ENCODE results near the gene OOSP3.

OOSP3 gene

GRCh38 chr11:59891781-59892181 lies 13.2 kb downstream of the OOSP3 start:
- TF ChIP-seq CTCF (IDR thresholded peaks at IDR 0.05; ENCODE audit: control extremely low read depth, extremely low read depth, low read depth, missing control alignments), result no peak
- ChIA-PET CTCF (interaction anchor here (1.1 to 2.3 kb wide), 3 partner anchors 10 to 32 kb away, joined by 3 to 7 read pairs (median 3); no protein-coding TSS in a partner anchor), POLR2A (no interaction called here)
- no peak for DNase-seq (ENCODE audit: extremely low spot score)

- POLR2A ChIA-PET, result no interaction called here
- CTCF ChIA-PET, result interaction anchor here (1.3 kb wide), 1 partner anchor 30 kb away, joined by 3 read pairs; no protein-coding TSS in a partner anchor
- TF ChIP-seq CTCF (IDR thresholded peaks at IDR 0.05; ENCODE audit: control extremely low read depth, extremely low read depth, low read depth, missing control alignments), result no peak
- DNase-seq (ENCODE audit: extremely low spot score), result no peak
Measured at GRCh38 chr11:59894616-59895015, 16.0 kb downstream of the OOSP3 start.

GRCh38 chr11:59898046-59898445 lies 19.5 kb downstream of the OOSP3 start:
- CTCF ChIA-PET, result no interaction called here
- DNase-seq (ENCODE audit: extremely low spot score), result no peak
- POLR2A ChIA-PET, result no interaction called here
- no peak for TF ChIP-seq CTCF (IDR thresholded peaks at IDR 0.05; ENCODE audit: control extremely low read depth, extremely low read depth, low read depth, missing control alignments)

GRCh38 chr11:59898650-59899049 lies 20.1 kb downstream of the OOSP3 start:
- DNase-seq (ENCODE audit: extremely low spot score), result no peak
- ChIA-PET CTCF (no interaction called here), POLR2A (no interaction called here)
- no peak for TF ChIP-seq CTCF (IDR thresholded peaks at IDR 0.05; ENCODE audit: control extremely low read depth, extremely low read depth, low read depth, missing control alignments)

GRCh38 chr11:59899532-59899931 lies 20.9 kb downstream of the OOSP3 start:
- CTCF ChIA-PET, result no interaction called here
- no peak for DNase-seq (ENCODE audit: extremely low spot score)
- TF ChIP-seq CTCF (IDR thresholded peaks at IDR 0.05; ENCODE audit: control extremely low read depth, extremely low read depth, low read depth, missing control alignments), result no peak
- POLR2A ChIA-PET, result no interaction called here

GRCh38 chr11:59900366-59901126 lies 22.0 kb downstream of the OOSP3 start:
- no peak for TF ChIP-seq CTCF (IDR thresholded peaks at IDR 0.05; ENCODE audit: control extremely low read depth, extremely low read depth, low read depth, missing control alignments)
- no peak for DNase-seq (ENCODE audit: extremely low spot score)
- ChIA-PET POLR2A (no interaction called here), CTCF (interaction anchor here (1.2 to 2.4 kb wide), 2 partner anchors 9 kb away, joined by 3 to 7 read pairs; no protein-coding TSS in a partner anchor)
